HepG2 (cell line): ENCODE data around the gene FAHD2A. TPM values are rescaled to one million over a fixed set of nuclear protein-coding genes. Genes with fewer than 3 reads are reported as not detected.
A peak's percentile ranks its signal among the peaks of the same experiment; 100 is the strongest.

Source experiments
- AHR ChIP-seq: IDR thresholded peaks from 2 replicates; pipeline ENCODE4 v1.6.1; 2018; ENCODE audit warnings: missing genetic modification reagents, missing compliant biosample characterization
- CCDC6 ChIP-seq: sonication (generic); formaldehyde crosslinking; IDR thresholded peaks from 2 replicates; pipeline ENCODE4 v1.8.1; 2022; ENCODE audit warnings: mild to moderate bottlenecking, missing genetic modification reagents, moderate library complexity
- KDM5A ChIP-seq: fragments of 200-600 bp; sonication (generic); IDR thresholded peaks from 2 replicates; pipeline ENCODE4 v1.7.0; 2018; ENCODE audit warnings: antibody characterized with exemption, mild to moderate bottlenecking, low read length, borderline replicate concordance
- NR3C1 ChIP-seq: sonication (generic); formaldehyde crosslinking; IDR thresholded peaks from 2 replicates; pipeline ENCODE4 v1.4.0; 2020; ENCODE audit warnings: missing genetic modification reagents
- SNAI1 ChIP-seq: sonication (generic); formaldehyde crosslinking; IDR thresholded peaks from 2 replicates; pipeline ENCODE4 v1.5.0; 2020; ENCODE audit warnings: mild to moderate bottlenecking, missing genetic modification reagents, borderline replicate concordance
- ZNF431 ChIP-seq: sonication (generic); formaldehyde crosslinking; IDR thresholded peaks from 2 replicates; pipeline ENCODE4 v1.9.0; 2022; ENCODE audit warnings: missing genetic modification reagents, low read depth, mild to moderate bottlenecking, borderline replicate concordance
- ZNF616 ChIP-seq: sonication (generic); formaldehyde crosslinking; IDR thresholded peaks from 2 replicates; pipeline ENCODE4 v1.5.0; 2020; ENCODE audit warnings: low read depth, mild to moderate bottlenecking, missing genetic modification reagents
- polyA plus RNA-seq, 8 experiments: library from polyadenylated mRNA; depleted of rRNA in 3 of 8; stranded (reverse) in 7 of 8; unstranded in 1 of 8; fragments of >200 nt; fragmentation: Illumina TruSeq in 4 of 8; extraction: Trizol in 4 of 8; gene quantifications; 2 replicates each; pipeline versions ENCODE4 v1.2.1 to v1.2.3, GENCODE V29; 2011 to 2016; ENCODE audit warnings: low read depth in 4 of 8, missing spikeins in 1 of 8, mixed read lengths in 1 of 8; ENCODE audit not compliant: insufficient read depth in 1 of 8
- total RNA-seq, 5 experiments: library from RNA; depleted of rRNA; stranded (reverse); fragments of >200 nt; fragmentation: Illumina TruSeq; extraction: Trizol; gene quantifications; 2 replicates each; pipeline ENCODE4 v1.2.3, GENCODE V29; 2016; ENCODE audit warnings: low read depth in 1 of 5
- TF ChIP-seq, protein P1 (sequence below): sonication (generic); formaldehyde crosslinking; IDR thresholded peaks from 2 replicates; pipeline ENCODE4 v1.4.0; 2020; ENCODE audit warnings: missing genetic modification reagents, borderline replicate concordance
- TF ChIP-seq, protein P2 (sequence below): IDR thresholded peaks from 2 replicates; pipeline ENCODE4 v1.6.1; 2012; ENCODE audit warnings: inconsistent platforms
- TF ChIP-seq, protein P3 (sequence below): sonication (generic); formaldehyde crosslinking; IDR thresholded peaks from 2 replicates; pipeline ENCODE4 v1.4.0; 2020; ENCODE audit warnings: low read depth, mild to moderate bottlenecking, missing genetic modification reagents
- TF ChIP-seq, protein P4 (sequence below): sonication (generic); formaldehyde crosslinking; IDR thresholded peaks from 2 replicates; pipeline ENCODE4 v1.4.0; 2020; ENCODE audit warnings: mild to moderate bottlenecking, missing genetic modification reagents
- TF ChIP-seq, protein P5 (sequence below), 2 experiments: sonication (generic) in 1 of 2; formaldehyde crosslinking in 1 of 2; IDR thresholded peaks; 2 replicates each; pipeline versions ENCODE4 v1.4.0 to v1.6.1; 2016 to 2020; ENCODE audit warnings: borderline replicate concordance in 1 of 2, low read depth in 1 of 2, mild to moderate bottlenecking in 1 of 2, missing genetic modification reagents in 1 of 2
- TF ChIP-seq, protein P6 (sequence below): IDR thresholded peaks from 2 replicates; pipeline ENCODE4 v1.6.1; 2012; ENCODE audit warnings: low read depth, low read length, improper control_type of control experiment
- TF ChIP-seq, protein P7 (sequence below): sonication (generic); formaldehyde crosslinking; IDR thresholded peaks from 2 replicates; pipeline ENCODE4 v1.4.0; 2020; ENCODE audit warnings: mild to moderate bottlenecking, missing genetic modification reagents

Gene FAHD2A
- total and polyA plus RNA-seq, 2 of the 13 experiments (the other 11 are each of a cell fraction or from before 2014, with no cell fraction given): 34.0 to 44.2 TPM

DNA sequence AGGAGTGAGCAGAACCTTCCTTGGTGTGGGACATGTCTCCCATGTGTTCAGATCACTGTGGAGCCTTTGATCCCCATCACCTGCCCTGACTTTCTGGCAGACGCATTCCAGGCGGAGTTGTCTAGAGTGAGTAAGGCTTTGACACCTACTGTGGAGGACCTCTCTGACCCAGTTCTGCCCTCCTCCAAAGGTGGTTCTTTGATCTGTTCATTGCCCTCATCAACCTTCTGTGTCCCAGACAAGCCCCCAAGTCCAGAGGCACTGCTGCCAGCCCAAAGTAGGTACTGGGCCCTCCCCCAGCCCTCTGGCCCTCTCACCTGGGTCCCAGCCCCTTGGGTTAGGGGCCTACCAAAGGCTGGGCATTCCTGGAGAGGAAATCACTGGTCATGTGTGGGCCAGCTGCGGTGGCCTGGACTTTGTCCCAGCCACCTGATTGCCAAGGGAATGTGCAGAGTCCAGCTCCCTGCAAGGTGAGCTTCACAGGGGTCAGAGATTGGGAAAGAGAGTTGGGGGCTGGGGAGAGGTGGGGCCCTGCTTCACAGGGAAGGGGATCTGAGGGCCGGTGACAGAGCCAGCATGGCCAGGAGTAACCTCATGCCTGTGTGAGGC lies 12.1 kb upstream of the FAHD2A start (continued):
- TF ChIP-seq, protein P1, sequence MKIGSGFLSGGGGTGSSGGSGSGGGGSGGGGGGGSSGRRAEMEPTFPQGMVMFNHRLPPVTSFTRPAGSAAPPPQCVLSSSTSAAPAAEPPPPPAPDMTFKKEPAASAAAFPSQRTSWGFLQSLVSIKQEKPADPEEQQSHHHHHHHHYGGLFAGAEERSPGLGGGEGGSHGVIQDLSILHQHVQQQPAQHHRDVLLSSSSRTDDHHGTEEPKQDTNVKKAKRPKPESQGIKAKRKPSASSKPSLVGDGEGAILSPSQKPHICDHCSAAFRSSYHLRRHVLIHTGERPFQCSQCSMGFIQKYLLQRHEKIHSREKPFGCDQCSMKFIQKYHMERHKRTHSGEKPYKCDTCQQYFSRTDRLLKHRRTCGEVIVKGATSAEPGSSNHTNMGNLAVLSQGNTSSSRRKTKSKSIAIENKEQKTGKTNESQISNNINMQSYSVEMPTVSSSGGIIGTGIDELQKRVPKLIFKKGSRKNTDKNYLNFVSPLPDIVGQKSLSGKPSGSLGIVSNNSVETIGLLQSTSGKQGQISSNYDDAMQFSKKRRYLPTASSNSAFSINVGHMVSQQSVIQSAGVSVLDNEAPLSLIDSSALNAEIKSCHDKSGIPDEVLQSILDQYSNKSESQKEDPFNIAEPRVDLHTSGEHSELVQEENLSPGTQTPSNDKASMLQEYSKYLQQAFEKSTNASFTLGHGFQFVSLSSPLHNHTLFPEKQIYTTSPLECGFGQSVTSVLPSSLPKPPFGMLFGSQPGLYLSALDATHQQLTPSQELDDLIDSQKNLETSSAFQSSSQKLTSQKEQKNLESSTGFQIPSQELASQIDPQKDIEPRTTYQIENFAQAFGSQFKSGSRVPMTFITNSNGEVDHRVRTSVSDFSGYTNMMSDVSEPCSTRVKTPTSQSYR (CRISPR knock-in tag): peak; percentile 97
- TF ChIP-seq KDM5A: no peak; the same call in 1 of the 2 replicates
- TF ChIP-seq, protein P2, sequence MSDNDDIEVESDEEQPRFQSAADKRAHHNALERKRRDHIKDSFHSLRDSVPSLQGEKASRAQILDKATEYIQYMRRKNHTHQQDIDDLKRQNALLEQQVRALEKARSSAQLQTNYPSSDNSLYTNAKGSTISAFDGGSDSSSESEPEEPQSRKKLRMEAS: peak; percentile 83
- TF ChIP-seq, protein P3, sequence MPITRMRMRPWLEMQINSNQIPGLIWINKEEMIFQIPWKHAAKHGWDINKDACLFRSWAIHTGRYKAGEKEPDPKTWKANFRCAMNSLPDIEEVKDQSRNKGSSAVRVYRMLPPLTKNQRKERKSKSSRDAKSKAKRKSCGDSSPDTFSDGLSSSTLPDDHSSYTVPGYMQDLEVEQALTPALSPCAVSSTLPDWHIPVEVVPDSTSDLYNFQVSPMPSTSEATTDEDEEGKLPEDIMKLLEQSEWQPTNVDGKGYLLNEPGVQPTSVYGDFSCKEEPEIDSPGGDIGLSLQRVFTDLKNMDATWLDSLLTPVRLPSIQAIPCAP (CRISPR knock-in tag): no peak
- TF ChIP-seq, protein P4, sequence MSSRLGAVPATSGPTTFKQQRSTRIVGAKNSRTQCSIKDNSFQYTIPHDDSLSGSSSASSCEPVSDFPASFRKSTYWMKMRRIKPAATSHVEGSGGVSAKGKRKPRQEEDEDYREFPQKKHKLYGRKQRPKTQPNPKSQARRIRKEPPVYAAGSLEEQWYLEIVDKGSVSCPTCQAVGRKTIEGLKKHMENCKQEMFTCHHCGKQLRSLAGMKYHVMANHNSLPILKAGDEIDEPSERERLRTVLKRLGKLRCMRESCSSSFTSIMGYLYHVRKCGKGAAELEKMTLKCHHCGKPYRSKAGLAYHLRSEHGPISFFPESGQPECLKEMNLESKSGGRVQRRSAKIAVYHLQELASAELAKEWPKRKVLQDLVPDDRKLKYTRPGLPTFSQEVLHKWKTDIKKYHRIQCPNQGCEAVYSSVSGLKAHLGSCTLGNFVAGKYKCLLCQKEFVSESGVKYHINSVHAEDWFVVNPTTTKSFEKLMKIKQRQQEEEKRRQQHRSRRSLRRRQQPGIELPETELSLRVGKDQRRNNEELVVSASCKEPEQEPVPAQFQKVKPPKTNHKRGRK (CRISPR knock-in tag): no peak
- TF ChIP-seq AHR: no peak
- no peak for TF ChIP-seq NR3C1 (CRISPR knock-in tag)
- TF ChIP-seq, protein P5, sequence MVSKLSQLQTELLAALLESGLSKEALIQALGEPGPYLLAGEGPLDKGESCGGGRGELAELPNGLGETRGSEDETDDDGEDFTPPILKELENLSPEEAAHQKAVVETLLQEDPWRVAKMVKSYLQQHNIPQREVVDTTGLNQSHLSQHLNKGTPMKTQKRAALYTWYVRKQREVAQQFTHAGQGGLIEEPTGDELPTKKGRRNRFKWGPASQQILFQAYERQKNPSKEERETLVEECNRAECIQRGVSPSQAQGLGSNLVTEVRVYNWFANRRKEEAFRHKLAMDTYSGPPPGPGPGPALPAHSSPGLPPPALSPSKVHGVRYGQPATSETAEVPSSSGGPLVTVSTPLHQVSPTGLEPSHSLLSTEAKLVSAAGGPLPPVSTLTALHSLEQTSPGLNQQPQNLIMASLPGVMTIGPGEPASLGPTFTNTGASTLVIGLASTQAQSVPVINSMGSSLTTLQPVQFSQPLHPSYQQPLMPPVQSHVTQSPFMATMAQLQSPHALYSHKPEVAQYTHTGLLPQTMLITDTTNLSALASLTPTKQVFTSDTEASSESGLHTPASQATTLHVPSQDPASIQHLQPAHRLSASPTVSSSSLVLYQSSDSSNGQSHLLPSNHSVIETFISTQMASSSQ (IDR thresholded peaks at IDR 0.05; ENCODE audit: low read depth): no peak
- TF ChIP-seq, protein P5 (CRISPR knock-in tag; IDR thresholded peaks at IDR 0.05; ENCODE audit: borderline replicate concordance): no peak
- TF ChIP-seq, protein P6, sequence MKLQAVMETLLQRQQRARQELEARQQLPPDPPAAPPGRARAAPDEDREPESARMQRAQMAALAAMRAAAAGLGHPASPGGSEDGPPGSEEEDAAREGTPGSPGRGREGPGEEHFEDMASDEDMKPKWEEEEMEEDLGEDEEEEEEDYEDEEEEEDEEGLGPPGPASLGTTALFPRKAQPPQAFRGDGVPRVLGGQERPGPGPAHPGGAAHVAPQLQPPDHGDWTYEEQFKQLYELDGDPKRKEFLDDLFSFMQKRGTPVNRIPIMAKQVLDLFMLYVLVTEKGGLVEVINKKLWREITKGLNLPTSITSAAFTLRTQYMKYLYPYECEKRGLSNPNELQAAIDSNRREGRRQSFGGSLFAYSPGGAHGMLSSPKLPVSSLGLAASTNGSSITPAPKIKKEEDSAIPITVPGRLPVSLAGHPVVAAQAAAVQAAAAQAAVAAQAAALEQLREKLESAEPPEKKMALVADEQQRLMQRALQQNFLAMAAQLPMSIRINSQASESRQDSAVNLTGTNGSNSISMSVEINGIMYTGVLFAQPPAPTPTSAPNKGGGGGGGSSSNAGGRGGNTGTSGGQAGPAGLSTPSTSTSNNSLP: peak; percentile 33; the same call in 1 of the 2 replicates
- no peak for TF ChIP-seq SNAI1 (CRISPR knock-in tag)
- no peak for TF ChIP-seq ZNF616 (CRISPR knock-in tag)
- TF ChIP-seq, protein P7, sequence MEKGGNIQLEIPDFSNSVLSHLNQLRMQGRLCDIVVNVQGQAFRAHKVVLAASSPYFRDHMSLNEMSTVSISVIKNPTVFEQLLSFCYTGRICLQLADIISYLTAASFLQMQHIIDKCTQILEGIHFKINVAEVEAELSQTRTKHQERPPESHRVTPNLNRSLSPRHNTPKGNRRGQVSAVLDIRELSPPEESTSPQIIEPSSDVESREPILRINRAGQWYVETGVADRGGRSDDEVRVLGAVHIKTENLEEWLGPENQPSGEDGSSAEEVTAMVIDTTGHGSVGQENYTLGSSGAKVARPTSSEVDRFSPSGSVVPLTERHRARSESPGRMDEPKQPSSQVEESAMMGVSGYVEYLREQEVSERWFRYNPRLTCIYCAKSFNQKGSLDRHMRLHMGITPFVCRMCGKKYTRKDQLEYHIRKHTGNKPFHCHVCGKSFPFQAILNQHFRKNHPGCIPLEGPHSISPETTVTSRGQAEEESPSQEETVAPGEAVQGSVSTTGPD (CRISPR knock-in tag): no peak; the same call in 1 of the 2 replicates
- peak; percentile 70; the same call in 1 of the 2 replicates for TF ChIP-seq CCDC6 (CRISPR knock-in tag)
- no peak for TF ChIP-seq ZNF431 (CRISPR knock-in tag)
